Karpas-422 (cell line): Measurements from ENCODE around the gene CMC4. TPM values are rescaled to one million over a fixed set of nuclear protein-coding genes. Genes with fewer than 3 reads are reported as not detected.
A peak's percentile ranks its signal among the peaks of the same experiment; 100 is the strongest.

ENCODE experiments used
- DNase-seq: peaks from one replicate; pipeline ENCODE4 v3.0.0-alpha.2; 2015
- H2AFZ ChIP-seq: fragments of 200-600 bp; sonication (generic); 2 replicates; pipeline ENCODE4 v1.6.1; 2014; ENCODE audit warnings: antibody characterized with exemption, low read length, mixed read lengths
- H3K27ac ChIP-seq: fragments of 200-600 bp; sonication (generic); 2 replicates; pipeline ENCODE4 v1.5.1; 2014; ENCODE audit warnings: mild to moderate bottlenecking, low read length, moderate library complexity
- H3K27me3 ChIP-seq: fragments of 200-600 bp; sonication (generic); 2 replicates; pipeline ENCODE4 v1.6.1; 2014; ENCODE audit warnings: low read length, mixed read lengths
- H3K36me3 ChIP-seq: fragments of 200-600 bp; sonication (generic); 2 replicates; pipeline ENCODE4 v1.6.1; 2014; ENCODE audit warnings: low read length, mixed read lengths; ENCODE audit not compliant: insufficient read depth
- H3K4me1 ChIP-seq: fragments of 200-600 bp; sonication (generic); 2 replicates; pipeline ENCODE4 v1.6.1; 2014; ENCODE audit warnings: mild to moderate bottlenecking, low read length, mixed read lengths
- H3K4me2 ChIP-seq: fragments of 200-600 bp; sonication (generic); 2 replicates; pipeline ENCODE4 v1.6.1; 2014; ENCODE audit warnings: low read length, low read depth, mild to moderate bottlenecking; ENCODE audit not compliant: poor library complexity, severe bottlenecking
- H3K4me3 ChIP-seq: fragments of 200-600 bp; sonication (generic); 2 replicates; pipeline ENCODE4 v1.5.1; 2014; ENCODE audit warnings: mild to moderate bottlenecking, antibody characterized with exemption, low read length, mixed read lengths
- H3K79me2 ChIP-seq: fragments of 200-600 bp; sonication (generic); 2 replicates; pipeline ENCODE4 v1.6.1; 2014; ENCODE audit warnings: mild to moderate bottlenecking, low read length, mixed read lengths
- H3K9ac ChIP-seq: fragments of 200-600 bp; sonication (generic); 2 replicates; pipeline ENCODE4 v1.6.0; 2014; ENCODE audit warnings: low read length
- H3K9me2 ChIP-seq: fragments of 200-600 bp; sonication (generic), shearing (Covaris generic); replicated peaks from 2 replicates; pipeline ENCODE4 v1.6.0; 2014; ENCODE audit warnings: mild to moderate bottlenecking, low read length, moderate library complexity; ENCODE audit not compliant: insufficient read depth
- H3K9me3 ChIP-seq: fragments of 300-700, 200-600 bp; sonication (generic); 2 replicates; pipeline ENCODE4 v1.6.1; 2014; ENCODE audit warnings: low read length, mixed read lengths
- H4K20me1 ChIP-seq: fragments of 200-600 bp; sonication (generic); 2 replicates; pipeline ENCODE4 v1.6.1; 2014; ENCODE audit warnings: mild to moderate bottlenecking, antibody characterized with exemption, low read length, low read depth; ENCODE audit not compliant: insufficient read depth
- total RNA-seq: library from RNA; depleted of rRNA; stranded (reverse); fragments of >200 nt; shearing (Covaris generic); gene quantifications from 2 replicates; pipeline ENCODE4 v1.2.3, GENCODE V29; 2014; ENCODE audit warnings: low replicate concordance

The CMC4 gene
- total RNA-seq, 1 experiment from 2014 or later = 15.8 TPM

DNA sequence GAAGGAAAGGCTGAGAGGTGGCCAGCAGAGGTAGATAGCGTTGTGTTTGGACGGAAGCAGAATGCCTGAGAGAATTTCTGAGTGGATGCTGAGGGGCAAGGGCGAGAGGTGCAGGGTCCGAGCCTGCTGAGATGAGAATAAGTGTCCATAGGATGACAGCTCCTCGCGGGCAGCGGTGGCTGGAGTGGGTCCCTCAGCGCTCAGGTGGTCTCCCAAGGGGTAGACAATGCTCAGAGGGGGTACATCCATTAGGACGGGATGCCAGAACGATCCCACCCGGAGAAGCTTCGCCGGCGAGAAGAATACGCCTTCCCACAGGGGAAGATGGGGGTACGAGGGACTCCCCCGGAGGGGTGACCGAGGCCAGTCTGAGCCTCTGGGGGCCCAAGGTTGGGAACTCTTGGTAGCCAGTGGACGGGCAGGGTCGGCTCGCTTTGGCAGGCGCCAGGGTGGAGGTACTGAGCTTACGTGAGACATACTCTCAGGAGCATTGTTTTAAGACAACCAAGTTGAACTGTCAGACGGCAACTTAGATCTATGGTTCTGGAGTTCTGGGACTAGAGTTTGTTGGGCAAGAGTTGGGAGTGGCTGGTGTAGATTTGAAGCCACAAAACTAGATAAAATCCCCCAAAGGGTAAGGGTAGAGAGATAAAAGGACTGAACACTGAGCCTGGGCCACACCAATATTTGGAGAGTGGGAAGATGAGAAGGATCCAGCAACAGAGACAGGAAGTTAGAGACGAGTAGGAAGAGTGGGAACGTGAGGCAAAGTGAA lies 16.2 kb upstream of the CMC4 start:
- no peaks in the 10 kb centered on the region for H3K4me1 ChIP-seq
- H3K27ac ChIP-seq = no peak overlapping the region
- no peaks in the 10 kb centered on the region for H3K79me2 ChIP-seq
- no peaks in the 10 kb centered on the region for H4K20me1 ChIP-seq
- H3K9ac ChIP-seq = no peak overlapping the region
- H3K9me3 ChIP-seq = no peaks in the 10 kb centered on the region
- no peak overlapping the region for H3K4me3 ChIP-seq
- H3K27me3 ChIP-seq = no peaks in the 10 kb centered on the region
- no peak overlapping the region for H3K4me2 ChIP-seq
- H3K9me2 ChIP-seq = no peaks in the 10 kb centered on the region
- DNase-seq = no peak
- H2AFZ ChIP-seq = no peak overlapping the region
- H3K36me3 ChIP-seq = peaks cover 6% of the 10 kb centered on the region

DNA sequence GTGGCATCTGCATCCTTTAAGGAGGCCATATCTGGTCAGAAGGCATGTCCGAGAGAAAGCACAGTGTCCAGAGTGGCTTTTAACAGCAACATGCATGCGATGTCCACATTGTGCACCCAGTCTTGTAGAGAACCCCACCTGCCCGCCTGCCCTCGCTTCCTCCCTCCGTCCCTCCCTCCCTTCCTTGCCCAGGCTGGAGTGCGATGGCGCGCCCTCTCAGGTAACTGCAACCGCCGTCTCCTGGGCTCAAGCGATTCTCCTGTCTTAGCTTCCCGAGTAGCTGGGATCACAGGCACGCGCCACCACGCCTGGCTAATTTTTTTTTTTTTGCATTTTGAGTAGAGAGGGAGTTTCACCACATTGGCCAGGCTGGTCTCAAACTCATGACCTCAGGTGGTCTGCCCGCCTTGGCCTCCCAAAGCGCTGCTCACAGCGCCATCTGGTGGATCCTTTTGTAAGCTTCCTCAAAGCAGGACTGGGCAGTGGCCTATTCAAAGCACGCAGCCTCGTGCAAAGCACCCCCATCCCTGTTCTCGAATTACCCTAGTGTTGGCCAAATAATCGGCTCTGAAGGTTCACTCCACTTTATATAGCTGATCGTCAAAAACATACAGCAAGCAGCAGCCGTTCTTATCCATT lies 15.4 kb upstream of the CMC4 start:
- H3K36me3 ChIP-seq = peaks cover 6% of the 10 kb centered on the region
- no peak overlapping the region for H3K27ac ChIP-seq
- H2AFZ ChIP-seq = no peak overlapping the region
- no peaks in the 10 kb centered on the region for H3K9me3 ChIP-seq
- H3K4me2 ChIP-seq = no peak overlapping the region
- H3K9me2 ChIP-seq = no peaks in the 10 kb centered on the region
- no peak overlapping the region for H3K9ac ChIP-seq
- no peaks in the 10 kb centered on the region for H3K27me3 ChIP-seq
- no peak overlapping the region for H3K4me3 ChIP-seq
- no peaks in the 10 kb centered on the region for H4K20me1 ChIP-seq
- no peaks in the 10 kb centered on the region for H3K4me1 ChIP-seq
- no peaks in the 10 kb centered on the region for H3K79me2 ChIP-seq
- DNase-seq = peak; percentile 78

DNA sequence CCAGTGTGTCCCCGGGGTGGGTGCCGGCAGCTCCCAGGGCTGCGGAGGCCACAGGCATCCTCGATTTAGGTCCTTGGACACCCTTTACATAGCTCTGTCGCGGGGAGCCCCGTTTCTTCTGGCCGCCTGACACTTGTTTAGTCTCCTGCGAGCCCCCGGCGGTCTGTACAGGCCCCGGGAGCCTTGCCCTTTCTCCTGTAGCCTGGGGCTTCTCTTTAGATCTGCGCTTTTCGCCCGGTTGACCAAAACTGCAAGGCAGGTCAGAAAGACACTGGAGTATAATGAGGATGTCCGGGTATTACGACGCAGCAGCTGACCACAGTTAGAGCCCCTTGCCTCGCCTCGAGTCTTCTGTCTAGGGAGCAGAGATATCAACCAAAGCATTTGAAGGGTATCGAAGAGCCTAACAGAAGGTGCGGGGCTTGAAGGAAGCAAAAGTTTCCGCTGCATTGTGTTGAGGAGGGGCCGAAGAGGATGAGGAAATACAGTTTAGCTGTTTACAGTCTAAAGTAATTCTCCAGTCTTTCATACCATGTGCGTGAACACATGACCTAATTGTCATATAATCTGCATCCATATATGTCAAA lies 851 bp upstream of the CMC4 start:
- Histone ChIP-seq H3K9me2 (no peaks in the 10 kb centered on the region), H3K27ac (peak overlapping the region; percentile 73), H3K36me3 (peaks cover 19% of the 10 kb centered on the region; the same call in 1 of the 2 replicates), H4K20me1 (no peaks in the 10 kb centered on the region), H3K4me3 (peak overlapping the region; percentile 76), H3K9ac (peak overlapping the region; percentile 85), H3K4me2 (peak overlapping the region; percentile 74), H2AFZ (no peak overlapping the region; the same call in 1 of the 2 replicates), H3K9me3 (no peaks in the 10 kb centered on the region), H3K79me2 (peaks cover 82% of the 10 kb centered on the region), H3K27me3 (no peaks in the 10 kb centered on the region), H3K4me1 (peaks cover 47% of the 10 kb centered on the region)
- DNase-seq = peak; percentile 45

DNA sequence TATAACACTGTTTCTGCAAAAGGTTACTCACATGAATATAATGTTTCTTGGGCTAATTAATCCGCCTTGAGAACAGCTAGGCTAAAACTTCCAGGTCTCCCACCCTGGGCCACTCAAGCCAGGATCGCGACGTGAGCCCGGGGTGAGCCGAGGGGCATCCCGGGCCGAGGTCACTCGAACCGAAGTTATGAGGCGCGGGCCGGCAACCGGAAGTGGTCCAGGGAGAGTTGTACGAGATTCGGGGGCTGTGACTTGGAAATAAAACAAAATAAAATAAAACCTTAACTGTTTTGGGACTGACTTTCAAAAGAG lies 317 bp downstream of the CMC4 start:
- no peak for DNase-seq
- peak overlapping the region; percentile 86 for H3K4me3 ChIP-seq
- H3K9ac ChIP-seq = peak overlapping the region; percentile 84
- H4K20me1 ChIP-seq = no peaks in the 10 kb centered on the region
- H3K4me2 ChIP-seq = peak overlapping the region; percentile 61
- peaks cover 91% of the 10 kb centered on the region for H3K79me2 ChIP-seq
- peaks cover 47% of the 10 kb centered on the region for H3K4me1 ChIP-seq
- peaks cover 19% of the 10 kb centered on the region; the same call in 1 of the 2 replicates for H3K36me3 ChIP-seq
- H3K27me3 ChIP-seq = no peaks in the 10 kb centered on the region
- H3K9me2 ChIP-seq = no peaks in the 10 kb centered on the region
- H3K9me3 ChIP-seq = no peaks in the 10 kb centered on the region
- no peak overlapping the region for H2AFZ ChIP-seq
- peak overlapping the region; percentile 86 for H3K27ac ChIP-seq

DNA sequence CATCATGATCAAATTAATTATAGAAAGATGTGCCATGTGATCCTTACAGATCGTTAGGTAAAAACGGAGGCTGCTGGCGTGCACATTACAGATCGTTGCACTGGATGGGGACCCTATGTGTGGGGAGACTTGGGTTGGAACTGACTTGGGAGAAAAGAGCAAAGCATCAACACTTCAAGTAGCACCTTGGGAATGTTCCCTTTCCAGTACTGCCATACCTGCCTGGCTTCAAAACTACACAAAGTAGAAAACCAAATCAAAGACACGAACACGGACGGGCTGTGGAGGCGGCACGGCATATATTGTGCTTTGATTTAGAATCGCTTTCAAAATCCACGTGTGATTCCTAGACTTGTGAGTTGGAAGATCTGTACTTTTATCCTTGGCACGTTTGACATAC lies 898 bp downstream of the CMC4 start:
- no peaks in the 10 kb centered on the region for H3K9me3 ChIP-seq
- H2AFZ ChIP-seq = 0 out of 2 replicates have a peak overlapping the region, but pooled peaks have one; percentile 36
- peak overlapping the region; percentile 86 for H3K4me3 ChIP-seq
- peak overlapping the region; percentile 61 for H3K4me2 ChIP-seq
- DNase-seq = peak; percentile 60
- no peaks in the 10 kb centered on the region for H3K27me3 ChIP-seq
- peak overlapping the region; percentile 86 for H3K27ac ChIP-seq
- peaks cover 19% of the 10 kb centered on the region; the same call in 1 of the 2 replicates for H3K36me3 ChIP-seq
- peak overlapping the region; percentile 84 for H3K9ac ChIP-seq
- H3K79me2 ChIP-seq = peaks cover 90% of the 10 kb centered on the region
- H3K4me1 ChIP-seq = peaks cover 47% of the 10 kb centered on the region
- no peaks in the 10 kb centered on the region for H3K9me2 ChIP-seq
- H4K20me1 ChIP-seq = no peaks in the 10 kb centered on the region

DNA sequence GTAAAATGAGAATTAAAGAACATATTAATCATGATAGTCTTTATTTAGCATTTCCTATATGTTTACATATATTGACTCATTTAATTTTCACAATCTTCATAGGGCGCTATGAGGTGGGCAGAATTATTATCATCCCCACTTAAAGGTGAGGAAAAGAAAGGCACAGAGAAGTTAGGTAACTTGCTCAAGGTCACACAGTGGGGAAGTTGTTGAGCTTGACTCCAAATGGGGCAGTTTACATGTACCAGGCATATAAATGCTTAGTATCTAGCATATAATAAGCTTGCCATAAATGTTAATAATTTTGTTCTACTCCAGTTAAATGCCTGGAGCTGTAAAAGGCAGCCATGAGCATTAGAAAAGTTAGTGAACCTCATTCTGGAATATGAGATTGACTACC lies 1.5 kb downstream of the CMC4 start:
- peak overlapping the region; percentile 61 for H3K4me2 ChIP-seq
- peaks cover 44% of the 10 kb centered on the region for H3K4me1 ChIP-seq
- peaks cover 15% of the 10 kb centered on the region; the same call in 1 of the 2 replicates for H3K36me3 ChIP-seq
- peak overlapping the region; percentile 86 for H3K4me3 ChIP-seq
- peaks cover 86% of the 10 kb centered on the region for H3K79me2 ChIP-seq
- no peak overlapping the region for H2AFZ ChIP-seq
- no peaks in the 10 kb centered on the region for H3K9me3 ChIP-seq
- H3K27ac ChIP-seq = no peak overlapping the region
- no peaks in the 10 kb centered on the region for H3K9me2 ChIP-seq
- H3K27me3 ChIP-seq = no peaks in the 10 kb centered on the region
- no peaks in the 10 kb centered on the region for H4K20me1 ChIP-seq
- H3K9ac ChIP-seq = peak overlapping the region; percentile 84
- DNase-seq = no peak

DNA sequence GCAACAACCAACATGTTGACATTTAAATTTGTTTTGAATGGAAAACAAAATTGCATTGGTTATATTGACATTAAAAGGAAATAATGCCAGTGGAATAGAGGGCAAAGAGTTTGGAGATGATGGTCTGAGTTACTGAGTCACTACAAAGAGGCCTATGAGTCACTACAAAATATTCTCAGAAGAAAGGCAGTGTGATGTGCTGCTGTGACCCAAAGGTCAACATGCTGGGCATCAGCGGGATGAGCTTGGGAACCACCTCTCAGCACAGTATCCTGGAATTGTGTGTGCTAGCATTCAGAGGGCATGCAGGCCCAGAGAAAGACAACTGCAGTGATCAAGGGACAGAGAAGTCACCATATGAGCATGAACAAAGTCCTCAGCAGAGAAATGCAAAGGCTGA lies 2.8 kb downstream of the CMC4 start:
- Histone ChIP-seq H3K9ac (peak overlapping the region; percentile 14; the same call in 1 of the 2 replicates), H3K4me2 (peak overlapping the region; percentile 61)

More for the DNA sequence above, 2.8 kb downstream of the CMC4 start:
- no peak for DNase-seq
- H3K4me1 ChIP-seq = peaks cover 32% of the 10 kb centered on the region
- peaks cover 73% of the 10 kb centered on the region for H3K79me2 ChIP-seq
- no peaks in the 10 kb centered on the region for H4K20me1 ChIP-seq
- H3K27ac ChIP-seq = no peak overlapping the region
- H3K4me3 ChIP-seq = no peak overlapping the region
- no peaks in the 10 kb centered on the region for H3K27me3 ChIP-seq
- H3K36me3 ChIP-seq = 0 out of 2 replicates have a peak, but pooled peaks cover 3% of the 10 kb centered on the region
- no peak overlapping the region for H2AFZ ChIP-seq
- H3K9me2 ChIP-seq = no peaks in the 10 kb centered on the region
- no peaks in the 10 kb centered on the region for H3K9me3 ChIP-seq
